SKM-1 (cell line): Measurements from ENCODE around the gene SNAP47.

Source experiments
- DNase-seq: peaks from one replicate; lab custom pipeline; 2025; ENCODE audit not compliant: unreplicated experiment; lab: John Stamatoyannopoulos, UW

Gene SNAP47

GRCh38 chr1:227795732-227796131 lies 60.5 kb downstream of the SNAP47 start:
- DNase-seq: no peak

DNA sequence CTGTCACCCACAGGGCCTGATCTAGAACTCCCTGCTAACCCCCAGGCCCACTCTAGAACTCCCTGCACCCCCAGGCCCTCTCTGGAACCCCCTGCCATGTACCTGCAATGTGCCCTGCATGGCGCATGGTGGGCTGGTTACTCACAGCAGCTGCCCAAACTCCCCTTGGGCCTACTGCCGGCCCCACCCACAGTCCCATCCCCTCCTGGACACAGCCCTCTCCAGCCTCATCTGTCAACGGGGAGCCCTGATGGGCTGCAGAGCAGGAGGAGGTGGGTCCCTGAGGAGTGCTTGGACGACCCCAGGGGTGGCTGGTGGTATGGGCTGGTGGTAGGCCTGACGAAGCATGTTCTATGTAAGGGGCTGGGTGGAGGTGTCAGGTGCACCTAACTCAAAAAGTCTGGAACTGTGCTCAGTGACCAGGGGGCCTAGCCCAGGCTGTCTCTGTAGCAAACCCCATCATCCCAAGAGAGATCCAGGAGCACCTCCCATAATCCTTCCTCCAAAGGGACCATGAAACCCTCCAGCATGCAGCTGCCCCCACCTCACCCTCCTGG lies 61.2 kb downstream of the SNAP47 start:
- DNase-seq: no peak

GRCh38 chr1:227797144-227797543 lies 61.9 kb downstream of the SNAP47 start:
- DNase-seq: no peak

DNA sequence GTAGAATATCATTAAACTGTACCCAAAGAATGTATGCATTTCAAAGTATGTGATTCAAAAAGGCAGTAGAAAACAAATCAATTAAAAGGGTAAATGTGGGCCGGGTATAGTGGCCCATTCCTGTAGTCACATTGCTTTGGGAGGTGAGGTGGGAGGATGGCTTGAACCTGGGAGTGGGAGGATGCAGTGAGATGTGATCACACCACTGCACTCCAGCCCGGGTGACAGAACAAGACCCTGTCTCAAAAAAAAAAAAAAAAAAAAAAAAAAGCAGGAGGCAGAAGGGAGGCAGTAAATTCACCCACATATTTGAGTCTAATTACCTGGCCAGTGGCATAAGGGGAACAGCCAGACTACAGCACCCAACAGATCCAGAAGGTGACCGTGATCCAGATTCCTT lies 62.4 kb downstream of the SNAP47 start:
- no peak for DNase-seq

GRCh38 chr1:227798078-227798802 lies 63.0 kb downstream of the SNAP47 start:
- no peak for DNase-seq

DNA sequence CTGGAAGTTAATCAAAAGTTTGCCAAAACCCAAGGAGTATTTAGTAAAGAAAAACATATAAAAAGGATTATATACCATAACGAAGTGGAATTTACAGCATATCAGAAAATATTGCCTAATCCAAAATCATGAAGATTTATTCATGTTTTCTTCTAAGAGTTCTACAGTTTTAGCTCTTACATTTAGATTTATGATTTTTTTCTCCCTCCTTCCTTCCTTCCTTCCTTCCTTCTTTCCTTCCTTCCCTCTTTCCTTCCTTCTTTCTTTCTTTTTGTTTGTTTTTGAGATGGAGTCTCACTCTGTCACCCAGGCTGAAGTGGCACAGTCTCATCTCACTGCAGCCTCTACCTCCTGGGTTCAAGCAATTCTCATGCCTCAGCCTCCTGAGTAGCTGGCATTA lies 64.5 kb downstream of the SNAP47 start:
- no peak for DNase-seq

GRCh38 chr1:227803933-227804332 lies 68.7 kb downstream of the SNAP47 start:
- no peak for DNase-seq

- no peak for DNase-seq
Observed at GRCh38 chr1:227805606-227806197, 70.5 kb downstream of the SNAP47 start.

GRCh38 chr1:227808566-227808965 lies 73.3 kb downstream of the SNAP47 start:
- no peak for DNase-seq

- no peak for DNase-seq
Observed at GRCh38 chr1:227809026-227809425, 73.8 kb downstream of the SNAP47 start.

GRCh38 chr1:227813962-227814361 lies 78.7 kb downstream of the SNAP47 start:
- DNase-seq: no peak

- no peak for DNase-seq
Observed at GRCh38 chr1:227815468-227816409, 80.5 kb downstream of the SNAP47 start, which contains the start of gene PRSS38. PRSS38 (plus strand) TSS chr1:227815675; CDS start chr1:227815717, 42 bp downstream.

GRCh38 chr1:227816750-227817446 lies 81.7 kb downstream of the SNAP47 start:
- no peak for DNase-seq

- DNase-seq: no peak
Observed at GRCh38 chr1:227823537-227823936, 88.3 kb downstream of the SNAP47 start.

- DNase-seq: no peak
Observed at GRCh38 chr1:227824204-227824603, 89.0 kb downstream of the SNAP47 start.

GRCh38 chr1:227828786-227829185 lies 93.6 kb downstream of the SNAP47 start:
- DNase-seq: no peak
